Measurements from ENCODE around the gene PPFIBP1.
"Not testable (repeated sequence)": the region's sequence is repeated elsewhere in the genome, so short reads cannot be mapped to it uniquely, and the experiment has no call there.

The PPFIBP1 gene

GRCh38 chr12:27544858-27545257, 20.9 kb downstream of the PPFIBP1 start:
- FAIRE-seq: not testable (repeated sequence)

GRCh38 chr12:27545665-27546064, 21.7 kb downstream of the PPFIBP1 start:
- FAIRE-seq: no peak

GRCh38 chr12:27547592-27547991, 23.6 kb downstream of the PPFIBP1 start:
- no peak for FAIRE-seq

- FAIRE-seq: no peak
Observed at GRCh38 chr12:27548301-27549199, 24.5 kb downstream of the PPFIBP1 start.

- no peak for FAIRE-seq
Observed at GRCh38 chr12:27549236-27549800, 25.3 kb downstream of the PPFIBP1 start.

- no peak for FAIRE-seq
Observed at GRCh38 chr12:27549801-27550652, 26.0 kb downstream of the PPFIBP1 start.

- FAIRE-seq: no peak
Observed at GRCh38 chr12:27550653-27550975, 26.6 kb downstream of the PPFIBP1 start.

- no peak for FAIRE-seq
Observed at GRCh38 chr12:27551172-27551840, 27.3 kb downstream of the PPFIBP1 start.

GRCh38 chr12:27552235-27552634, 28.2 kb downstream of the PPFIBP1 start:
- no peak for FAIRE-seq

- FAIRE-seq: no peak
Observed at GRCh38 chr12:27552886-27553560, 29.0 kb downstream of the PPFIBP1 start.

- no peak for FAIRE-seq
Observed at GRCh38 chr12:27553941-27554340, 29.9 kb downstream of the PPFIBP1 start.

GRCh38 chr12:27554421-27555186, 30.6 kb downstream of the PPFIBP1 start:
- no peak for FAIRE-seq

GRCh38 chr12:27555361-27555760, 31.4 kb downstream of the PPFIBP1 start:
- FAIRE-seq: no peak

- no peak for FAIRE-seq
Observed at GRCh38 chr12:27555925-27556778, 32.1 kb downstream of the PPFIBP1 start.

- no peak for FAIRE-seq
Observed at GRCh38 chr12:27560126-27560525, 36.1 kb downstream of the PPFIBP1 start.

- no peak for FAIRE-seq
Observed at GRCh38 chr12:27561535-27562350, 37.7 kb downstream of the PPFIBP1 start.

GRCh38 chr12:27564612-27565213, 40.7 kb downstream of the PPFIBP1 start:
- FAIRE-seq: no peak

GRCh38 chr12:27566159-27566558, 42.2 kb downstream of the PPFIBP1 start:
- FAIRE-seq: no peak

GRCh38 chr12:27566626-27567025, 42.6 kb downstream of the PPFIBP1 start:
- no peak for FAIRE-seq
